ENCODE results near the gene NHS.
A peak's percentile ranks its signal among the peaks of the same experiment; 100 is the strongest.

Gene NHS

DNA sequence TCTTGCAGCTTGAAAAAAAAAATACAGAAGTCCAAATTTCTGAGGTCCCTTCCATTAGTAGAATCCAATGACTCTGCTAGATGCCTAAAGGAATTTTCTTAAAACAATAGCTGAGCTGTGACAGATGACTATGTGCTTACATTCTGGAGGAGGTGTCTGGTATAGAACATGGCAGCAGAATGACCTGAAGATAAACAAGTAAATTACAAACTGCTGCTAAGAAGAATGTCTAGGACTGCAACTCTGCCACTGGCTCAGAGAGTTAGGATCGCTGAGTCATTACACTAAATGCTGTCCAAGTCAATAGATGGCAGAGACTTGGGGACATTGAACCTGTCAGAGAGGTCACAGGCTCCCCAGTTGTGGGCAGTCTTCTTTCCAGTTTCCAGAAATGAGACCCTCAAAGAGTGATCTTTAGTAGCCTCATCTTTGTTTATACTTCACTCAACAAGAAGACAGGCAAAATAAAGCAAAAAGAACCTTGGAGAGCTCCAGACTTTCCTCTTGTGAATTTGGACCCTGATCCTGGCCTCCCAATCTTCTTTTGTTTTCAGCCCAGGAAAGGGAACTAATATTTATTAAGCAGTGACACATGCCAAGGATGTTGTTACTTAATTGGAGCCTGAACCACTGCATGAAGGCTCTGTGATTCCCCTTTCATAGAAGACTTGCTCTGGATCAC lies 305.9 kb downstream of the NHS start:
- TF ChIP-seq, protein P1, sequence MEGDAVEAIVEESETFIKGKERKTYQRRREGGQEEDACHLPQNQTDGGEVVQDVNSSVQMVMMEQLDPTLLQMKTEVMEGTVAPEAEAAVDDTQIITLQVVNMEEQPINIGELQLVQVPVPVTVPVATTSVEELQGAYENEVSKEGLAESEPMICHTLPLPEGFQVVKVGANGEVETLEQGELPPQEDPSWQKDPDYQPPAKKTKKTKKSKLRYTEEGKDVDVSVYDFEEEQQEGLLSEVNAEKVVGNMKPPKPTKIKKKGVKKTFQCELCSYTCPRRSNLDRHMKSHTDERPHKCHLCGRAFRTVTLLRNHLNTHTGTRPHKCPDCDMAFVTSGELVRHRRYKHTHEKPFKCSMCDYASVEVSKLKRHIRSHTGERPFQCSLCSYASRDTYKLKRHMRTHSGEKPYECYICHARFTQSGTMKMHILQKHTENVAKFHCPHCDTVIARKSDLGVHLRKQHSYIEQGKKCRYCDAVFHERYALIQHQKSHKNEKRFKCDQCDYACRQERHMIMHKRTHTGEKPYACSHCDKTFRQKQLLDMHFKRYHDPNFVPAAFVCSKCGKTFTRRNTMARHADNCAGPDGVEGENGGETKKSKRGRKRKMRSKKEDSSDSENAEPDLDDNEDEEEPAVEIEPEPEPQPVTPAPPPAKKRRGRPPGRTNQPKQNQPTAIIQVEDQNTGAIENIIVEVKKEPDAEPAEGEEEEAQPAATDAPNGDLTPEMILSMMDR (conservative IDR thresholded peaks at IDR 0.05), result no peak
- H3K27ac ChIP-seq, result no peak overlapping the region

DNA sequence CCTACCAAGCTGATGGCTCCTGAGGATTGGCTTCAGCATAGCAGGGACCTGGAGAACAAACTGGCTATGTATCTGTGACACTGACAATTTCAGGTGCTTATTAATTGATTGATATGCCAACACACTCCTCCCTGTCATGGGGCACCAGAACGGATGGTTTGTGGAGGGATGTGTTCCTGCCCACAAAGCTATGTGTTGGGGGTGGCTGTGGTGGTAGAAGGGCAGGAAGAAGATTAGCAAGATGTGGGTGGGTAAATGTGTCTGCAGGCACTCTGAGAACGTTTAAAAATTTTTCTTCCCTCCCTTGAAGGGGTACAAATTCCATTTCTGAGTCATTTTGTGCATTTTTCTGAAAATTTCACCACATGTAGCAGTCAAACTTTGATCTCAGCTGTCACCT lies 307.3 kb downstream of the NHS start:
- TF ChIP-seq, protein P1 (conservative IDR thresholded peaks at IDR 0.05), result no peak
- no peak overlapping the region for H3K27ac ChIP-seq

DNA sequence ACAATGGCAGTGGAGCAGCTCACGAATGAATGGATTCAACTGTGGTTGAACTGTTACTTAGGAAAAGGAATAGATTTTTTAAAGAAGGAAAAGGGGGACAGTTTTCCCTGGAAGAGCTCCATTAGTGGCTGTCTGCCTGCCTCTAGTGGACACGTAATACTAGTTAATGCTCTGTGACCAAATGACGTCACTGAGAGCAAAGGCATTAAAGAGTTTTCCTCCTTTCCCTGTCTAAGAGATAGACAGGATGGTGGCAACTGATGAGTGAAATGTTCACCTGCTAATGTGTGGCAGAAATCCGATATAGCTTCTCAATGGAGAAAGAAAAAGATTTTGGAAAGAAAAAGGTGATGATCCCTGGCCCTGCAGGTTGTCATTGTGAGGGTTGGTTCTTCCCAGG lies 310.0 kb downstream of the NHS start:
- TF ChIP-seq, protein P1 (conservative IDR thresholded peaks at IDR 0.05), result no peak
- H3K27ac ChIP-seq, result no peak overlapping the region

DNA sequence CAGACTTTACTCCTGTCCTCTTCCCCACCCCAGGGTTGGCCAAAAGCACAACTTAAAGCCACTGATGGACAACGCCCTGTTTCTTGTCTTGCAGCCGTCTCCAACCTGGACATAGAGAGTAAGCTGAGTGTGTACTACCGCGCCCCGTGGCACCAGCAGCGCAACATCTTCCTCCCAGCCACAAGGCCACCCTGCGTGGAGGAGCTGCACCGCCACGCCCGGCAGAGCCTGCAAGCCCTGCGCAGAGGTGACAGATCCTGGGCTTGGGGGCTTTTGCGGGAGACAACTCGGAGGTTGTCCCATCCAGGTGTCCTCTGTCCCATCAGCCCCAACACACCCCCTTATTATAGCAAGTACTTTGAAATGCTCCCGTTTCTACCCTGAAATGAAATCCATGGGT lies 312.6 kb downstream of the NHS start:
- H3K27ac ChIP-seq, result no peak overlapping the region
- TF ChIP-seq, protein P1 (conservative IDR thresholded peaks at IDR 0.05), result no peak

DNA sequence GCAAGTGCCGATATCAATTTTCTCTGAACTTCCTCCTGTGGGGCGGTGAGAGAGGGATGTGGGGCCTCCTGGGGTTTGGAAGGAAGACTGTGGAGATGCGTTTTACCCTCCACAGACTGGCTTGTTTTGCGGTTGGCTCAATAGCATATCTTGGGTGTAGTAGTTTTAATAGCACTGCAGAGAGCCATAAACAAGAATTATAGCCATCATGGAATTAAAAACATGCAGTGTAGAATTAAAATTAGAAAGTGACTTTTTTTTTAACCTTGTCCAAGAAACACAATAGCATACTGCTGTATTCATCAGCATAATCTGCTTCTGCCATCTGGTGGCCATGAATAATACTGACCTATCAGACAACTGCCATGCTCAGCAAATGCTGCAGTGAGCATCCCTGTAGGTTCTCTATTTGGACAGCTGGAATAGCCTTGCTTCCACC lies 315.0 kb downstream of the NHS start:
- H3K27ac ChIP-seq, result 0 out of 2 replicates have a peak overlapping the region, but pooled peaks have one; percentile 11
- TF ChIP-seq, protein P1 (conservative IDR thresholded peaks at IDR 0.05), result peak; percentile 77

DNA sequence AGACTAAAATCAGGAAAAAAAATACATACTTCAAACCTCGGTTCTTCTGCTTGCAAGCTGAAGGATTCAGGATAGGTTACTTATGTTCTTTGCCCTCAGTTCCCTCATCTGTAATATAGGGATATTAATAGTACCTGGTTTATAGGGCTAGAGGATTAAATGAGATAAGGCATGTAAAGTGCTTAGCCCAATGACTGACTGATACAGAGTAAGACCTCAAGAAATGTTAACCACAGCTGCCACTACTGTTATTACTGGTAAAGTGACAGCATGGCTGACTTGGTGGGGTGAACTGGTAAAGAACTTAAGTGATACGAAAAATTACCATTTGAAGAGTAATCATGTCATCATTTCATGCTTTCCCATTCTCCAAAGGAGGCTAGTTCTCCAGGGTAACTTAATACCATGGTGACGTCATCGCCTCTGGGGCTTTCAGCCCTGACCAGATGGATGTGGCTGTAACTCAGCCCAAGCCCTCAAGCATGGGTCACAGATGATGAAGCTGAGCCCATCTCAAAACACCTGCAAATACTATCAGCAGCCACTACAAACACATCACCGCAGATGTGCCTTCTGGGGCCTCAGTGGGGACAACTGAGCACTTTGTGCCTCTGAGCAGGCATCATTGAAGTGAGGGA lies 317.8 kb downstream of the NHS start:
- H3K27ac ChIP-seq, result no peak overlapping the region
- TF ChIP-seq, protein P1 (conservative IDR thresholded peaks at IDR 0.05), result no peak

DNA sequence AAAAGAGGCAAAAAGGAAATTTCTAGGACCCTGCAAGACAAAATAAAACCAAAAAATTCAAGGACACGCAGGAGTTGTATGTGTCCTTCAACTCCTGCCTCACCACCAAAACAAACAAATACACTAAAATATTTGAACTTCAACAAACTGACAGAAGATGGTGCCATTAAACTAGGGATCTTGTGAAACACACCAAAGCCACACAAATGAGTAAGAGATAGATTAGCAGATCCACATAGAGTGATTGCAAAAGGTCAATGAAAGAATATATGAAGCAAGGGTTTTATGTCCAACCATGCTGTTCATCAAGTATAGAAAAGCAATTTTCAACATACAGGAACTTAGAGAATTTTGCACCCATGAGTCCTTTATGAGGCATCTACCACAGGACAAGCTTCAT lies 322.2 kb downstream of the NHS start:
- TF ChIP-seq, protein P1 (conservative IDR thresholded peaks at IDR 0.05), result peak; percentile 51
- H3K27ac ChIP-seq, result no peak overlapping the region
